Thymus (tissue), 11 donors: ENCODE data around the gene XPO4. TPM values are rescaled to one million over a fixed set of nuclear protein-coding genes. Genes with fewer than 3 reads are reported as not detected.

ENCODE experiments used
- DNase-seq, 9 donors: peaks; one replicate each; pipeline ENCODE4 v3.0.0-alpha.2; 2013; ENCODE audit warnings: low spot score in 9 of 9, low read depth in 6 of 9, missing footprints in 1 of 9
- H3K27ac ChIP-seq, 2 donors: one replicate each; pipeline ENCODE4 v1.5.1; 2013; ENCODE audit warnings: control low read depth in 1 of 2, low read depth in 1 of 2, low read length in 1 of 2, mild to moderate bottlenecking in 1 of 2, moderate library complexity in 1 of 2
- H3K27me3 ChIP-seq, 2 donors: one replicate each; pipeline ENCODE4 v1.5.1; 2013; ENCODE audit warnings: low read length in 1 of 2; ENCODE audit not compliant: control insufficient read depth in 2 of 2, insufficient read depth in 1 of 2
- H3K36me3 ChIP-seq, 2 donors: one replicate each; pipeline ENCODE4 v1.5.1; 2013; ENCODE audit warnings: low read length in 1 of 2, mild to moderate bottlenecking in 1 of 2, moderate library complexity in 1 of 2; ENCODE audit not compliant: control insufficient read depth in 2 of 2, insufficient read depth in 2 of 2
- H3K4me1 ChIP-seq, 2 donors: one replicate each; pipeline ENCODE4 v1.5.1; 2013; ENCODE audit warnings: low read length in 2 of 2; ENCODE audit not compliant: control insufficient read depth in 2 of 2, insufficient read depth in 2 of 2
- H3K4me3 ChIP-seq, 2 donors: one replicate each; pipeline ENCODE4 v1.5.1; 2013; ENCODE audit warnings: low read length in 2 of 2, control low read depth in 1 of 2, mild to moderate bottlenecking in 1 of 2
- H3K9me3 ChIP-seq, 2 donors: one replicate each; pipeline ENCODE4 v1.5.1; 2013; ENCODE audit warnings: low read length in 1 of 2, mild to moderate bottlenecking in 1 of 2; ENCODE audit not compliant: control insufficient read depth in 2 of 2, insufficient read depth in 1 of 2
- WGBS: extraction: QIAGEN DNeasy Blood & Tissue Kit; methylation state at CpG from one replicate; pipeline ENCODE4 v1.1.7; 2013; 5-methylcytosine and 5-hydroxymethylcytosine counted together
- polyA plus RNA-seq: library from polyadenylated mRNA; stranded (reverse); fragments of 200-250 nt; gene quantifications from one replicate; pipeline ENCODE4 v1.2.3, GENCODE V29; 2013
- total RNA-seq: library from RNA; stranded (reverse); fragments of 120-200 nt; gene quantifications from one replicate; pipeline ENCODE4 v1.2.4, GENCODE V29; 2013
- donor health status: healthy.

XPO4 gene
- total and polyA plus RNA-seq, 2 donors, result 4.9 to 13.2 TPM

GRCh38 chr13:20848203-20848602 is 54.3 kb downstream of the XPO4 start:
- H3K9me3 ChIP-seq, result no peaks in the 10 kb centered on the region
- no peak for DNase-seq

GRCh38 chr13:20847296-20847695 is 55.2 kb downstream of the XPO4 start:
- H3K27ac ChIP-seq, result no peak overlapping the region
- peaks cover 0 to 9% of the 10 kb centered on the region in 2 donors for H3K36me3 ChIP-seq
- H3K4me1 ChIP-seq, result no peaks in the 10 kb centered on the region
- H3K4me3 ChIP-seq, result no peak overlapping the region
- WGBS, result 96% methylated on average over 1 of the region's 1 CpG
- no peak for DNase-seq
- H3K9me3 ChIP-seq, result no peaks in the 10 kb centered on the region
- H3K27me3 ChIP-seq, result no peaks in the 10 kb centered on the region

More at GRCh38 chr13:20848203-20848602, 54.3 kb downstream of the XPO4 start:
- Histone ChIP-seq H3K27me3 (no peaks in the 10 kb centered on the region), H3K36me3 (peaks cover 0 to 10% of the 10 kb centered on the region in 2 donors), H3K4me1 (no peaks in the 10 kb centered on the region), H3K27ac (no peak overlapping the region), H3K4me3 (no peak overlapping the region)

GRCh38 chr13:20843166-20843565 is 59.4 kb downstream of the XPO4 start:
- Histone ChIP-seq H3K27ac (no peak overlapping the region), H3K27me3 (no peaks in the 10 kb centered on the region), H3K36me3 (peaks cover 4 to 12% of the 10 kb centered on the region in 2 donors), H3K4me3 (no peak overlapping the region), H3K4me1 (no peaks in the 10 kb centered on the region), H3K9me3 (no peaks in the 10 kb centered on the region)
- 94% methylated on average over 6 of the region's 6 CpGs for WGBS
- DNase-seq, result no peak

- Histone ChIP-seq H3K36me3 (peaks cover 9 to 25% of the 10 kb centered on the region in 2 donors), H3K9me3 (no peaks in the 10 kb centered on the region)
Observed at GRCh38 chr13:20840568-20840967, 62.0 kb downstream of the XPO4 start.

GRCh38 chr13:20833900-20834679 is 68.5 kb downstream of the XPO4 start:
- Histone ChIP-seq H3K36me3 (peaks cover 13 to 20% of the 10 kb centered on the region in 2 donors), H3K4me3 (no peak overlapping the region), H3K9me3 (no peaks in the 10 kb centered on the region), H3K4me1 (no peaks in the 10 kb centered on the region), H3K27me3 (no peaks in the 10 kb centered on the region), H3K27ac (no peak overlapping the region)
- WGBS, result 97% methylated on average over 7 of the region's 7 CpGs
- no peak for DNase-seq

More at GRCh38 chr13:20840568-20840967, 62.0 kb downstream of the XPO4 start:
- H3K27me3 ChIP-seq, result no peaks in the 10 kb centered on the region
- H3K27ac ChIP-seq, result no peak overlapping the region
- no peaks in the 10 kb centered on the region for H3K4me1 ChIP-seq
- H3K4me3 ChIP-seq, result no peak overlapping the region
- DNase-seq, result no peak

- H3K27me3 ChIP-seq, result no peaks in the 10 kb centered on the region
- H3K27ac ChIP-seq, result no peak overlapping the region
- WGBS, result 97% methylated on average over 3 of the region's 3 CpGs
- no peaks in the 10 kb centered on the region for H3K9me3 ChIP-seq
- H3K4me1 ChIP-seq, result no peaks in the 10 kb centered on the region
- DNase-seq, result no peak
- H3K4me3 ChIP-seq, result no peak overlapping the region
- H3K36me3 ChIP-seq, result peaks cover 13 to 19% of the 10 kb centered on the region in 2 donors
Observed at GRCh38 chr13:20832861-20833260, 69.7 kb downstream of the XPO4 start.

GRCh38 chr13:20831933-20832332 is 70.6 kb downstream of the XPO4 start:
- WGBS, result 98% methylated on average over 3 of the region's 3 CpGs
- H3K27ac ChIP-seq, result no peak overlapping the region
- DNase-seq, result no peak
- no peaks in the 10 kb centered on the region for H3K27me3 ChIP-seq
- no peak overlapping the region for H3K4me3 ChIP-seq
- H3K36me3 ChIP-seq, result peaks cover 9 to 14% of the 10 kb centered on the region in 2 donors
- H3K9me3 ChIP-seq, result no peaks in the 10 kb centered on the region
- H3K4me1 ChIP-seq, result no peaks in the 10 kb centered on the region

- H3K4me3 ChIP-seq, result no peak overlapping the region
- 99% methylated on average over 2 of the region's 2 CpGs for WGBS
- peaks cover 8 to 9% of the 10 kb centered on the region in 2 donors for H3K36me3 ChIP-seq
- no peaks in the 10 kb centered on the region for H3K4me1 ChIP-seq
- no peaks in the 10 kb centered on the region for H3K9me3 ChIP-seq
- no peak for DNase-seq
- no peak overlapping the region for H3K27ac ChIP-seq
- no peaks in the 10 kb centered on the region for H3K27me3 ChIP-seq
Observed at GRCh38 chr13:20831254-20831653, 71.3 kb downstream of the XPO4 start.

GRCh38 chr13:20828539-20829364 is 73.8 kb downstream of the XPO4 start:
- Histone ChIP-seq H3K4me3 (no peak overlapping the region), H3K27me3 (no peaks in the 10 kb centered on the region), H3K4me1 (peaks cover 0 to 3% of the 10 kb centered on the region in 2 donors), H3K36me3 (peaks cover 3 to 4% of the 10 kb centered on the region in 2 donors), H3K9me3 (no peaks in the 10 kb centered on the region), H3K27ac (no peak overlapping the region)
- peak; percentile 26 to 83 (median 42) for DNase-seq
- 35% methylated on average over 5 of the region's 5 CpGs for WGBS
